Mesothelial cell of epicardium (in vitro differentiated cells): ENCODE data around the gene CTDP1. TPM values are rescaled to one million over a fixed set of nuclear protein-coding genes. Genes with fewer than 3 reads are reported as not detected.

Experiments used
- DNase-seq, 2 experiments: peaks; one replicate each; pipeline ENCODE4 v3.0.0; 2021; ENCODE audit warnings: low spot score in 2 of 2; ENCODE audit not compliant: unreplicated experiment in 2 of 2
- H3K27ac Mint-ChIP-seq: 2 replicates; pipeline ENCODE4 v1.8.0; 2021; ENCODE audit warnings: mixed read lengths
- H3K27me3 Mint-ChIP-seq: 2 replicates; pipeline ENCODE4 v1.8.0; 2021; ENCODE audit warnings: low read depth, mixed read lengths
- H3K36me3 Mint-ChIP-seq: 2 replicates; pipeline ENCODE4 v1.8.0; 2021; ENCODE audit warnings: mixed read lengths
- H3K4me1 Mint-ChIP-seq: 2 replicates; pipeline ENCODE4 v1.8.0; 2021; ENCODE audit warnings: mixed read lengths
- H3K4me3 Mint-ChIP-seq: 2 replicates; pipeline ENCODE4 v1.8.0; 2021; ENCODE audit warnings: mild to moderate bottlenecking, moderate library complexity, mixed read lengths
- H3K9me3 Mint-ChIP-seq: 2 replicates; pipeline ENCODE4 v1.8.0; 2021; ENCODE audit warnings: mixed read lengths
- total RNA-seq: library from RNA; stranded (reverse); gene quantifications from 3 replicates; pipeline ENCODE4 v1.2.1, GENCODE V29; 2021
- TF ChIP-seq, protein P1 (sequence below): fragments of 200-600 bp; sonication (generic); IDR thresholded peaks from one replicate; pipeline ENCODE4 v1.5.0; 2021; ENCODE audit warnings: antibody characterized with exemption; ENCODE audit not compliant: unreplicated experiment

Gene CTDP1
- total RNA-seq, 1 donor from 2014 or later: 24.1 TPM

DNA sequence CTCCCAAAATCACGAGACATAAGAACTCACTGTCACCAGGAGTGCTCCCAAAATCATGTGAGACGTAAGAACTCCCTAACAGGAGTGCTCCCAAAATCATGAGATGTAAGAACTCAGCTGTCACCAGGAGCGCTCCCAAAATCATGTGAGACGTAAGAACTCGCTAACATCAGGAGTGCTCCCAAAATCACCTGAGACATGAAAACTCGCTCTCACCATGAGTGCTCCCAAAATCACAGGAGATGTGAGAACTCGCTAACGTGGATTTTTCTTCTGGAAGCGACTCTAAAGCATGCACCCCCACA, 53.1 kb downstream of the CTDP1 start:
- Mint-ChIP-seq H3K4me3 (no peak overlapping the region), H3K27ac (no peak overlapping the region)
- TF ChIP-seq, protein P1, sequence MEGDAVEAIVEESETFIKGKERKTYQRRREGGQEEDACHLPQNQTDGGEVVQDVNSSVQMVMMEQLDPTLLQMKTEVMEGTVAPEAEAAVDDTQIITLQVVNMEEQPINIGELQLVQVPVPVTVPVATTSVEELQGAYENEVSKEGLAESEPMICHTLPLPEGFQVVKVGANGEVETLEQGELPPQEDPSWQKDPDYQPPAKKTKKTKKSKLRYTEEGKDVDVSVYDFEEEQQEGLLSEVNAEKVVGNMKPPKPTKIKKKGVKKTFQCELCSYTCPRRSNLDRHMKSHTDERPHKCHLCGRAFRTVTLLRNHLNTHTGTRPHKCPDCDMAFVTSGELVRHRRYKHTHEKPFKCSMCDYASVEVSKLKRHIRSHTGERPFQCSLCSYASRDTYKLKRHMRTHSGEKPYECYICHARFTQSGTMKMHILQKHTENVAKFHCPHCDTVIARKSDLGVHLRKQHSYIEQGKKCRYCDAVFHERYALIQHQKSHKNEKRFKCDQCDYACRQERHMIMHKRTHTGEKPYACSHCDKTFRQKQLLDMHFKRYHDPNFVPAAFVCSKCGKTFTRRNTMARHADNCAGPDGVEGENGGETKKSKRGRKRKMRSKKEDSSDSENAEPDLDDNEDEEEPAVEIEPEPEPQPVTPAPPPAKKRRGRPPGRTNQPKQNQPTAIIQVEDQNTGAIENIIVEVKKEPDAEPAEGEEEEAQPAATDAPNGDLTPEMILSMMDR: no peak

DNA sequence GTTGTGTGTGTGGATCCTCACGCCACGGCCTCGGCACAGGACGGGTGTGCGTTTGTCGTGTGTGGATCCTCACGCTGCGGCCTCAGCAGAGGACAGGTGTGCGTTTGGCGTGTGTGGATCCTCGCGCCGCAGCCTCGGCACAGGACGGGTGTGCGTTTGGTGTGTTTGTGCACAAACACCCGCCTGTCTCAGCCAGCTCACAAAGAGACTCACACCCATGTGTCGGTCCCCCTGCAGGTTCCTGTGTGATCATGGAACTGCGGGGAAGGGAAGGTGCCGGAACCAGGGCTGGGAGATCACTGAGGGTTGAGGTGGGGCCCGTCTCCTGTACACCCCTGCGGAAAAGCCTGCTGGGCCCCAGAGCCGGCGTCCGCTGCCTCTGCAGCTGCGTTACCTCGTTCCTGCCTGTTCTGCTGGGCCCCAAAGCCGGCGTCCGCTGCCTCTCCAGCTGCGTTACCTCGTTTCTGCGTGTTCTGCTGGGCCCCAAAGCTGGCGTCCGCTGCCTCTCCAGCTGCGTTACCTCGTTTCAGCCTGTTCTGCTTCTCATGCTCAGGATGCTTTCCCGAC, 53.6 kb downstream of the CTDP1 start:
- H3K27me3 Mint-ChIP-seq: no peaks in the 10 kb centered on the region
- H3K27ac Mint-ChIP-seq: no peak overlapping the region
- H3K4me1 Mint-ChIP-seq: no peaks in the 10 kb centered on the region
- H3K9me3 Mint-ChIP-seq: peaks cover 6% of the 10 kb centered on the region
- no peak for DNase-seq
- H3K4me3 Mint-ChIP-seq: no peak overlapping the region
- peaks cover 39% of the 10 kb centered on the region for H3K36me3 Mint-ChIP-seq
- TF ChIP-seq, protein P1: no peak

More for the DNA sequence above, 53.1 kb downstream of the CTDP1 start:
- H3K36me3 Mint-ChIP-seq: peaks cover 41% of the 10 kb centered on the region
- no peaks in the 10 kb centered on the region for H3K4me1 Mint-ChIP-seq
- DNase-seq: no peak
- no peaks in the 10 kb centered on the region for H3K27me3 Mint-ChIP-seq
- peaks cover 6% of the 10 kb centered on the region for H3K9me3 Mint-ChIP-seq

DNA sequence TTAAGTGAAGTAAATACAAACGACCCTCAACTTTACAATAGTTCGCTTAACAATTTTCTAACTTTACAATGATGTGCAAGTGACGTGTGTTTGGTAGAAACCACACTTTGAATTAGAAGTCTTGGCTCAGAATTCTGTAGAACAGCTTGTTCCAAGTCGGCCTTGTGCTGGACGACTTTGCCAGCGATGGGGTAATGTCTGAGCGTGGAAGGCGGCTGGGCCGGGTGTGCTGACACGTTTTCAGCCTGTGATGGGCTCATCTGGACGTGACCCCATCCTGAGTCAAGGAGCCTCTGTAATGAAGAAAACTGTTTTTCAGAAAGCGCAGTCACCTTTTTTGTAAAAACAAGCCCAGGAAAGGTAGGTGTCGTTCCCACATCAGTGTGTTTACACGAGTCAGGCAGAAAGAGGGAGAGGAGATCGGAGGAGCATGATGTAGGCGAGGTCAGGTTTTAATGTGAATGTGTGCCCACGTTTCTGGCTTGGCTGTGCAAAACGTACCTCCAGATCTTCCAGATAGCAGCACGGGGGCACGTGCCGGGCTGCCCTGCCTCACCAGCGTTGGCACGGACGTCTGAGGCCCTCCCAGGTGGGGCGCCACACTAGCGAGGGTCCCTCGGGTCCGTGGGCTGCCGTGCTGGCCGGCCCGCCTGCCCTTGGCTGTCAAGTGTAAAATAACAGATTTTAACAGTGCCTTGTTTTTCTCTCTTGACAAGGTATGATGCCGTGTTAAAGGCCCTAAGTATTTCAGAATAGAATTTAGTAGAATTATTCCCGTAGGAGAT, 54.6 kb downstream of the CTDP1 start:
- H3K9me3 Mint-ChIP-seq: peaks cover 6% of the 10 kb centered on the region
- no peaks in the 10 kb centered on the region for H3K4me1 Mint-ChIP-seq

DNA sequence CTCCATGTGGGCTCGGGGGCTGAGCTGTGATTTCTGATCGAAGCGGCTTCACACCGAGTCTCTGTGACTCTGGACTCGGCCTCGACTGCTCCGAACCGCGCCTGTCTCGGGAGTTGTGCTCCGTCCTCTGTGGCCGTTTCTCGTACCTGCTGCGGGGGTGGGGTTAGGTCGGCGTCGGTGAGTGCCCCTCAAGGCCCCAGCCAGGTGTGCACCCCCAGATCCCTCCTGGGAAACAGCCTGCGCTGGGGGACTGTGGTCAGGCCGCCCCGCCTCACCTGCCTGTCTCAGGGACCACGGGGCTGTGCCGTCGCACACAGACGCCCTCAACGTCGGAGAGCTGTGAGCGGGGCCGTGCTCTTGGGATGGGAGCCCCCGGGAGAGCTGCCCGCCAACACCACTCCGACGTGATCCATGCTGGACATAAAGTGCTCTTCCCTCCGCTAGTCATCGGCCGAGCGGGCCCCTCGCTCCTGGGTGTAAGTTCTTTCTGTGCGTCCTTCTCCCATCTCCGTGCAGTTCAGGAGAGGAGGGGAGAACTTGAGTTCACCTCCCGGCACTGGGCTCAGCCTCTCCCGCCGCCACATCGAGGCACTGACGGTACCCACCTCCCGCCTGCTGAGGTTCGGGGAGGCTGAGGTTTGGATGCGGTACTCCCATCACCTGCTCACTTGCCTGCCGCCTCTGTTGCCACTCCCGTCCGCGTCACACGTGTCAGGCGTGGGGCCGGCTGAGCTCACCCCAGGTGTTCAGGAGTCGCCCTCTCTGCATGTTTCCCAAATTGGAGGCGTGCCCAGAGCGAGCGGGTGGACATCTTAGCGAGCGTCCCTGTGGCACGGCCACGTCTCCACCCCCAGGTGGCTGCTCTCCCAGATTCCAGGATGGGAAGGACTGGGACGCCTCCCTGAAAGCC, 55.7 kb downstream of the CTDP1 start:
- H3K36me3 Mint-ChIP-seq: peaks cover 33% of the 10 kb centered on the region

More for the DNA sequence above, 54.6 kb downstream of the CTDP1 start:
- DNase-seq: no peak
- TF ChIP-seq, protein P1: no peak
- H3K27ac Mint-ChIP-seq: no peak overlapping the region
- no peaks in the 10 kb centered on the region for H3K27me3 Mint-ChIP-seq
- H3K4me3 Mint-ChIP-seq: no peak overlapping the region
- H3K36me3 Mint-ChIP-seq: peaks cover 37% of the 10 kb centered on the region

DNA sequence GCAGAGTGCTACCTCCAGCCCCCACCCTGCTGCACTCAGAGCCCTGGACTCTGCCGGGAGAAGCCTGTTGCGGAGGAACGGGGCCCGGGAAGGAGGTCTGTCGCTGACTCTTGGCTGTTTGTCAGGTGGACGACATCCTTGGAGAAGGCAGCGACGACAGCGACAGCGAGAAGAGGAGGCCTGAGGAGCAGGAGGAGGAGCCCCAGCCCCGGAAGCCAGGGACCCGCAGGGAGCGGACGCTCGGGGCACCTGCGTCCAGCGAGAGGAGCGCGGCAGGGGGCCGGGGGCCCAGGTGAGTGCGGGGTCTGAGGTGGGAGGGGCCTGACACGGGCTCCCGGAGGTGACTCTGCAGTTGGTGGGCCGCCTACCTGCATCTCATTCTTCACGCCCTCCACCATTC, 56.6 kb downstream of the CTDP1 start:
- no peaks in the 10 kb centered on the region for H3K4me1 Mint-ChIP-seq
- no peaks in the 10 kb centered on the region for H3K27me3 Mint-ChIP-seq
- no peak overlapping the region for H3K4me3 Mint-ChIP-seq
- peaks cover 38% of the 10 kb centered on the region for H3K36me3 Mint-ChIP-seq
- peaks cover 6% of the 10 kb centered on the region for H3K9me3 Mint-ChIP-seq
- H3K27ac Mint-ChIP-seq: no peak overlapping the region
- DNase-seq: no peak
- TF ChIP-seq, protein P1: no peak

More for the DNA sequence above, 55.7 kb downstream of the CTDP1 start:
- Mint-ChIP-seq H3K4me3 (no peak overlapping the region), H3K27me3 (no peaks in the 10 kb centered on the region), H3K4me1 (no peaks in the 10 kb centered on the region), H3K9me3 (peaks cover 6% of the 10 kb centered on the region), H3K27ac (no peak overlapping the region)
- TF ChIP-seq, protein P1: no peak
- DNase-seq: no peak
